CD4-positive, alpha-beta T cell (primary cell): ENCODE measurements around the gene DICER1. TPM values are rescaled to one million over a fixed set of nuclear protein-coding genes. Genes with fewer than 3 reads are reported as not detected.

Source experiments
- ATAC-seq: fragments of 200-7000 bp; cut with Tn5 transposase; one replicate; pipeline ENCODE4 v1.10.0; 2022; ENCODE audit warnings: mild to moderate bottlenecking; ENCODE audit not compliant: poor library complexity
- CTCF ChIA-PET: fragments of 350-600 bp; sonication (Branson Sonifier 250); formaldehyde crosslinking; loops from one replicate; lab custom pipeline; 2021; ENCODE audit warnings: antibody characterized with exemption, inconsistent platforms; lab: Charles Lee
- POLR2A ChIA-PET: fragments of 350-600 bp; sonication (Branson Sonifier 250); formaldehyde crosslinking; loops from one replicate; lab custom pipeline; 2021; ENCODE audit warnings: antibody characterized with exemption, inconsistent platforms; lab: Charles Lee
- DNase-seq, 14 experiments: peaks; one replicate each; pipeline ENCODE4 v3.0.0-alpha.2; 2013 to 2020; ENCODE audit warnings: mixed read lengths in 2 of 14
- H3K27ac ChIP-seq, 2 donors: one replicate each; pipeline versions ENCODE4 v1.5.1 to v1.7.0; 2013; ENCODE audit warnings: low read length in 2 of 2, low read depth in 1 of 2, mild to moderate bottlenecking in 1 of 2
- H3K27me3 ChIP-seq, 2 experiments: 1 replicate in 1 of 2; 2 replicates in 1 of 2; pipeline versions ENCODE4 v1.6.1 to v1.7.0; 2013; ENCODE audit warnings: low read length in 2 of 2, control low read depth in 1 of 2, mild to moderate bottlenecking in 1 of 2, moderate library complexity in 1 of 2; ENCODE audit not compliant: insufficient read depth in 2 of 2, control insufficient read depth in 1 of 2
- H3K36me3 ChIP-seq: one replicate; pipeline ENCODE4 v1.6.1; 2013; ENCODE audit warnings: low read length, control low read depth; ENCODE audit not compliant: insufficient read depth
- H3K4me1 ChIP-seq: one replicate; pipeline ENCODE4 v1.6.1; 2013; ENCODE audit warnings: low read length, control low read depth; ENCODE audit not compliant: insufficient read depth
- H3K4me3 ChIP-seq: one replicate; pipeline ENCODE4 v1.5.1; 2013; ENCODE audit warnings: mild to moderate bottlenecking, low read length, moderate library complexity
- H3K9me3 ChIP-seq, 2 experiments: 1 replicate in 1 of 2; 2 replicates in 1 of 2; pipeline versions ENCODE4 v1.6.1 to v1.7.0; 2013; ENCODE audit warnings: low read length in 2 of 2, mild to moderate bottlenecking in 2 of 2, control low read depth in 1 of 2, moderate library complexity in 1 of 2; ENCODE audit not compliant: control insufficient read depth in 1 of 2, insufficient read depth in 1 of 2
- H3K27ac Mint-ChIP-seq: one replicate; pipeline ENCODE4 v1.8.0; 2020; ENCODE audit warnings: mixed read lengths
- H3K27me3 Mint-ChIP-seq: one replicate; pipeline ENCODE4 v1.8.0; 2021; ENCODE audit warnings: mixed read lengths
- H3K36me3 Mint-ChIP-seq: one replicate; pipeline ENCODE4 v1.8.0; 2021; ENCODE audit warnings: low read depth, mixed read lengths
- H3K4me1 Mint-ChIP-seq: one replicate; pipeline ENCODE4 v1.8.0; 2021; ENCODE audit warnings: low read depth, mixed read lengths
- H3K4me3 Mint-ChIP-seq: one replicate; pipeline ENCODE4 v1.8.0; 2020; ENCODE audit warnings: mild to moderate bottlenecking, mixed read lengths
- H3K9me3 Mint-ChIP-seq: one replicate; pipeline ENCODE4 v1.8.0; 2020; ENCODE audit warnings: mixed read lengths
- CTCF ChIP-seq: fragments of 200-600 bp; IDR thresholded peaks from one replicate; pipeline ENCODE4 v1.8.0; 2022; ENCODE audit warnings: antibody characterized with exemption, mild to moderate bottlenecking
- intact Hi-C, 2 experiments: fragments of 100-400 bp; cut with DNase I in 1 of 2; cut with micrococcal nuclease in 1 of 2; formaldehyde crosslinking; loops; one replicate each; pipeline versions ENCODE4 v1.15.1 to v1.9.0; 2023 to 2025; cut with DNase I, micrococcal nuclease
- total RNA-seq, 174 experiments: library from RNA in 2 of 174; stranded (reverse) in 2 of 174; gene quantifications; one replicate each; pipeline ENCODE4 v1.2.3 and lab custom pipeline; 2021 to 2026

DICER1 gene
- total RNA-seq, 2 experiments from 2014 or later, result 53.7 to 66.0 TPM

GRCh38 chr14:95065411-95065810 is 91.9 kb downstream of the DICER1 start:
- Mint-ChIP-seq H3K9me3 (no peaks in the 10 kb centered on the region), H3K27me3 (peaks cover 5% of the 10 kb centered on the region), H3K27ac (no peak overlapping the region), H3K4me1 (no peaks in the 10 kb centered on the region), H3K36me3 (no peaks in the 10 kb centered on the region), H3K4me3 (no peak overlapping the region)
- ChIA-PET POLR2A (no interaction called here), CTCF (no interaction called here)
- no peak overlapping the region for H3K4me3 ChIP-seq
- H3K27ac ChIP-seq, result no peak overlapping the region
- peaks cover 0 to 4% of the 10 kb centered on the region in 2 experiments for H3K9me3 ChIP-seq
- intact Hi-C loops, result no loop called here
- TF ChIP-seq CTCF, result no peak
- ATAC-seq, result no peak
- peaks cover 5 to 7% of the 10 kb centered on the region in 2 experiments for H3K27me3 ChIP-seq
- no peaks in the 10 kb centered on the region for H3K4me1 ChIP-seq
- H3K36me3 ChIP-seq, result no peaks in the 10 kb centered on the region
- DNase-seq, result no peak

GRCh38 chr14:95064734-95065133 is 92.6 kb downstream of the DICER1 start:
- POLR2A ChIA-PET, result no interaction called here

GRCh38 chr14:95064256-95064655 is 93.1 kb downstream of the DICER1 start:
- CTCF ChIA-PET, result no interaction called here
- Mint-ChIP-seq H3K36me3 (no peaks in the 10 kb centered on the region), H3K4me3 (no peak overlapping the region), H3K27me3 (peaks cover 5% of the 10 kb centered on the region), H3K4me1 (no peaks in the 10 kb centered on the region), H3K9me3 (no peaks in the 10 kb centered on the region), H3K27ac (no peak overlapping the region)
- Histone ChIP-seq H3K9me3 (peaks cover 0 to 4% of the 10 kb centered on the region in 2 experiments), H3K4me3 (no peak overlapping the region), H3K4me1 (no peaks in the 10 kb centered on the region), H3K36me3 (no peaks in the 10 kb centered on the region), H3K27ac (no peak overlapping the region), H3K27me3 (peaks cover 3 to 5% of the 10 kb centered on the region in 2 experiments)
- no peak for ATAC-seq
- intact Hi-C loops, result no loop called here
- no peak for TF ChIP-seq CTCF
- POLR2A ChIA-PET, result no interaction called here
- no peak for DNase-seq

More at GRCh38 chr14:95064734-95065133, 92.6 kb downstream of the DICER1 start:
- H3K4me3 Mint-ChIP-seq, result no peak overlapping the region
- intact Hi-C loops, result no loop called here
- Histone ChIP-seq H3K4me1 (no peaks in the 10 kb centered on the region), H3K4me3 (no peak overlapping the region), H3K36me3 (no peaks in the 10 kb centered on the region), H3K27ac (no peak overlapping the region), H3K27me3 (peaks cover 3 to 5% of the 10 kb centered on the region in 2 experiments), H3K9me3 (peaks cover 0 to 4% of the 10 kb centered on the region in 2 experiments)
- H3K36me3 Mint-ChIP-seq, result no peaks in the 10 kb centered on the region
- no peak for ATAC-seq
- no peaks in the 10 kb centered on the region for H3K4me1 Mint-ChIP-seq
- H3K27ac Mint-ChIP-seq, result no peak overlapping the region
- H3K9me3 Mint-ChIP-seq, result no peaks in the 10 kb centered on the region
- peaks cover 5% of the 10 kb centered on the region for H3K27me3 Mint-ChIP-seq
- DNase-seq, result no peak
- CTCF ChIA-PET, result no interaction called here
- no peak for TF ChIP-seq CTCF
